Measurements from ENCODE around the gene NUP85.

NUP85 gene

DNA sequence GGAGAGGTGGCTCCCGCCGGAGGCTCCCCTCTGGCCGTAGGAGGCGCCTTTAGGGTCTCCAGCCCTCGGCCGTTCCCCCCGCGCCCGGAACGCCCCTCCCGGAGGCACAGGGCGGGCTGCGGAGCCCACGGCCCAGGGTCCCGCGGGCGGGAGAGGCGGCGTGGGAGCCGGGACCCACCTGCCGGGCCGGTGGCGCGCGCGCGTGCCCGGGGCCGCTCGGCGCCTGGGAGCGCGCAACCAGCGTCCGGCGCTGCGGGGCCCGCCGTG lies 65.4 kb downstream of the NUP85 start, which contains the start of gene MIF4GD:
Gene MIF4GD, minus strand, starts transcription at position 266 of the 267 bp plus-strand sequence. CDS start 1,036 bp downstream, outside the sequence.
- Histone ChIP-seq H3K9me3 (replicated peaks in 1 of 2; ENCODE audit: control insufficient read depth in 2 of 2, insufficient read depth in 1 of 2, low read depth in 1 of 2, low read length in 2 of 2) (no peaks in the 10 kb centered on the region), H3K4me1 (ENCODE audit: control insufficient read depth in 2 of 2, insufficient read depth in 1 of 2, low read depth in 1 of 2, low read length in 2 of 2) (peaks cover 3 to 4% of the 10 kb centered on the region in 2 donors), H2BK15ac (ENCODE audit: low read length) (peak within 1 kb of the TSS; percentile 94), H3K4ac (ENCODE audit: low read length) (peak within 1 kb of the TSS; percentile 76), H2AK5ac (ENCODE audit: low read depth, low read length) (peak within 1 kb of the TSS; percentile 90), H4K91ac (ENCODE audit: low read depth, low read length, poor library complexity) (peak within 1 kb of the TSS; percentile 56), H3K18ac (ENCODE audit: low read length) (peak within 1 kb of the TSS; percentile 99), H2AFZ (ENCODE audit: low read length) (peak within 1 kb of the TSS; percentile 99), H3K79me1 (ENCODE audit: low read depth, low read length) (peaks cover 4% of the 10 kb centered on the region), H2BK12ac (ENCODE audit: low read length) (peak within 1 kb of the TSS; percentile 93), H2BK5ac (ENCODE audit: low read length) (peak within 1 kb of the TSS; percentile 41), H4K8ac (ENCODE audit: low read depth, low read length) (peak within 1 kb of the TSS; percentile 55), H3K14ac (ENCODE audit: low read length) (peak within 1 kb of the TSS; percentile 83), H3K9ac (ENCODE audit: low read depth, low read length, poor library complexity) (peak within 1 kb of the TSS; percentile 94), H3K4me3 (ENCODE audit: low read length in 2 of 2) (peak within 1 kb of the TSS; percentile 95), H3K27ac (replicated peaks; ENCODE audit: low read length) (peak within 1 kb of the TSS; percentile 33), H2BK120ac (ENCODE audit: low read depth, low read length) (no peak within 1 kb of the TSS), H3K23ac (ENCODE audit: low read depth, low read length, poor library complexity) (peak within 1 kb of the TSS; percentile 97), H3K36me3 (replicated peaks in 1 of 2; ENCODE audit: control insufficient read depth in 2 of 2, insufficient read depth in 2 of 2, low read length in 2 of 2) (peaks cover 20 to 41% of the 10 kb centered on the region in 2 donors), H3K4me2 (ENCODE audit: insufficient read depth, low read length, poor library complexity, severe bottlenecking) (peak within 1 kb of the TSS; percentile 97), H3K27me3 (ENCODE audit: control insufficient read depth in 3 of 3, insufficient read depth in 3 of 3, low read depth in 1 of 3, low read length in 3 of 3) (no peaks in the 10 kb centered on the region)
- no peak for DNase-seq (ENCODE audit: low spot score)
- no CpG with 5 or more reads among the region's 39 CpGs for WGBS, 2 donors (ENCODE audit: extremely low coverage in 2 of 2, insufficient read length in 2 of 2, insufficient replicate concordance in 1 of 2)

DNA sequence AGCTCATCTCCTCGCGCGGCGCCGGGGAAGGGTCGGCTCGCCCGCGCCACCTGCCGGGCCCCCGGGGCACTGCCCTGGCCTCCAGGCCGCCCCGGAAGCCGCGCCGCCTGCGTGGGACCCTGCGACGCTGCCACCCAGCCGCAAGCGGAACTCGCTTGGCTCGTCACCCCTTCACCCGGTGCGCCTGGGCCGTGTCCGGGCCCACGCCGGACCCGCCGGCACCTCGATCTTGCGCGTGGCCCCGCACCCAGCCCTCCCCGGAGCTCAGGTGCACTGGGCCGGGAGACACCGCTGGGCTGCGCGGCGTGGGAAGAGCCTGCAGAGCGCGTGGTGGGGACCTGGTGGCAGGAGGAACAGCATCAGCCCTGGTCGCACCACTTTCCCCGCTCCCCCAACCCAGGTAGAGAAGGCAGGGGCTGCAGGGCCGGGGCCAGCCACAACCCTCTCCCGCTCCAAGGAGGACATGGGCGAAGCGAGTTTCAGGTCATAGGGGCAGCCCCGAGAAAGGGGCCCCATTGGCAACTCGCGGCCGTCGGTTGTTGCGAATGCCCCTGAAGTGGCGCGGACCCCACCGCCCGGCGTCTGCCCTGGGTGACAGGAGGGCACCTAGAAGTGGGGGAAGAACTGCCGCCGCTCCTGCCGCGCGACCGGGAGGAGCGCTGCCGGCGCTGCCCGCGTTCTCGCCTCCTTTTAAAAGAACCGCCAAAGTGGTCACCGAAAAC lies 65.9 kb downstream of the NUP85 start:
- H3K23ac ChIP-seq (ENCODE audit: low read depth, low read length, poor library complexity), result peak overlapping the region; percentile 97
- H3K79me1 ChIP-seq (ENCODE audit: low read depth, low read length), result peaks cover 4% of the 10 kb centered on the region
- peak overlapping the region; percentile 83 for H3K14ac ChIP-seq (ENCODE audit: low read length)
- peak overlapping the region; percentile 94 for H3K9ac ChIP-seq (ENCODE audit: low read depth, low read length, poor library complexity)
- H3K27ac ChIP-seq (replicated peaks; ENCODE audit: low read length), result no peak overlapping the region
- peak; percentile 78 for DNase-seq (ENCODE audit: low spot score)
- peak overlapping the region; percentile 99 for H3K18ac ChIP-seq (ENCODE audit: low read length)
- H2BK15ac ChIP-seq (ENCODE audit: low read length), result peak overlapping the region; percentile 94
- H3K4me2 ChIP-seq (ENCODE audit: insufficient read depth, low read length, poor library complexity, severe bottlenecking), result peak overlapping the region; percentile 95
- H2AK5ac ChIP-seq (ENCODE audit: low read depth, low read length), result peak overlapping the region; percentile 90
- no peaks in the 10 kb centered on the region for H3K9me3 ChIP-seq (replicated peaks in 1 of 2; ENCODE audit: control insufficient read depth in 2 of 2, insufficient read depth in 1 of 2, low read depth in 1 of 2, low read length in 2 of 2)
- H2BK5ac ChIP-seq (ENCODE audit: low read length), result peak overlapping the region; percentile 41
- peak overlapping the region; percentile 93 for H2BK12ac ChIP-seq (ENCODE audit: low read length)
- H3K36me3 ChIP-seq (replicated peaks in 1 of 2; ENCODE audit: control insufficient read depth in 2 of 2, insufficient read depth in 2 of 2, low read length in 2 of 2), result peaks cover 17 to 37% of the 10 kb centered on the region in 2 donors
- peak overlapping the region; percentile 55 for H4K8ac ChIP-seq (ENCODE audit: low read depth, low read length)
- H3K4ac ChIP-seq (ENCODE audit: low read length), result peak overlapping the region; percentile 76
- peak overlapping the region; percentile 95 for H3K4me3 ChIP-seq (ENCODE audit: low read length in 2 of 2)
- no peak overlapping the region for H4K91ac ChIP-seq (ENCODE audit: low read depth, low read length, poor library complexity)
- no peak overlapping the region for H2BK120ac ChIP-seq (ENCODE audit: low read depth, low read length)
- peak overlapping the region; percentile 99 for H2AFZ ChIP-seq (ENCODE audit: low read length)
- WGBS, 2 donors (ENCODE audit: extremely low coverage in 2 of 2, insufficient read length in 2 of 2, insufficient replicate concordance in 1 of 2), result no CpG with 5 or more reads among the region's 74 CpGs
- H3K4me1 ChIP-seq (ENCODE audit: control insufficient read depth in 2 of 2, insufficient read depth in 1 of 2, low read depth in 1 of 2, low read length in 2 of 2), result peaks cover 3 to 4% of the 10 kb centered on the region in 2 donors
- H3K27me3 ChIP-seq (ENCODE audit: control insufficient read depth in 3 of 3, insufficient read depth in 3 of 3, low read depth in 1 of 3, low read length in 3 of 3), result no peaks in the 10 kb centered on the region

DNA sequence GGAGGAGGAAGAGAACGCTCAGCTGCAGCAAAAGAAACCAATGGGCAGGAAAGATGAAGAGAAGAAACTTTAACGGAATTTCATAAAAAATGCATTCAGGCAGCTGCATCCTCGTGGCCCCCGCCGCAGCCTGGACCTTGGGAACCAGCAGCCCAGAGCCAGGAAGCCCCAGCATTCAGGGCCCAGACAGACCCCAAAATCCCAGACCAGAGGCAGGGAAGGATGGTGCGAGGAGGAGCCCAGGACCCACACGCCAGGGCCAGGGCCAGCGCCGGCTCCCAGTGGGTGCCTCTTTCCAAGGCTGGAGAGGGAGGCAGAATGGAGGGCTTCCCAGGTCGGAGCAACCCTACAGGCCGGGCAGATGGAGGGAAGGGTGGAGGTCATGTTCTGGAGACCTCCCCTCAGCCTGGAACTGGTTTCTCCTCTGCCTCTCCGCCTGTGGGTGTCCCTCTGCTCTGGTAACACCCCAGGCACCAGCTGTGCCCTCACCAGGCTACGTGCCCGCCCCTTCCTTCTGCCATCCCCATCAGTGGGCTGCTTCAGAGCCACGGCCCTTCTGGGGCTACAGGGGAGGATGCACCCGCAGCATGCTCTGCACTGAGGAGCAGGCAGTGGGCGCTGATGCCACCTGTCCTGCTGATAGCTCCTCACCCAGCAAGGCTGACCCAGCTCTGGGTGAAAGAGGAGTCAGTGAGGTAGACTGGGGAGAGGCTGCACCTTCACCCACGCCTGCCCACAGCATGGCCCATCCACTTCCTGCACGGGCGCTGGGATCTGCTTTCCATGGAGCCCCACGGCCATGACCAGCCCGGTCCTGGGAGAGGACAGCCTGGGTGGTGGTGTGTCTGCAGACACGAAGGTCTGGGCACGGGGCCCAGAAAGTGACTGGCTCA lies 66.7 kb downstream of the NUP85 start:
- H3K4me3 ChIP-seq (ENCODE audit: low read length in 2 of 2), result peak overlapping the region; percentile 95
- peak overlapping the region; percentile 82 for H3K9ac ChIP-seq (ENCODE audit: low read depth, low read length, poor library complexity)
- H2AK5ac ChIP-seq (ENCODE audit: low read depth, low read length), result peak overlapping the region; percentile 90
- no peak for DNase-seq (ENCODE audit: low spot score)
- no CpG with 5 or more reads among the region's 24 CpGs for WGBS, 2 donors (ENCODE audit: extremely low coverage in 2 of 2, insufficient read length in 2 of 2, insufficient replicate concordance in 1 of 2)
- peak overlapping the region; percentile 8 for H3K18ac ChIP-seq (ENCODE audit: low read length)
- no peak overlapping the region for H3K4ac ChIP-seq (ENCODE audit: low read length)
- H3K14ac ChIP-seq (ENCODE audit: low read length), result no peak overlapping the region
- no peak overlapping the region for H2BK120ac ChIP-seq (ENCODE audit: low read depth, low read length)
- no peak overlapping the region for H4K8ac ChIP-seq (ENCODE audit: low read depth, low read length)
- H3K4me1 ChIP-seq (ENCODE audit: control insufficient read depth in 2 of 2, insufficient read depth in 1 of 2, low read depth in 1 of 2, low read length in 2 of 2), result peaks cover 3 to 4% of the 10 kb centered on the region in 2 donors
- no peak overlapping the region for H2BK15ac ChIP-seq (ENCODE audit: low read length)
- H3K9me3 ChIP-seq (replicated peaks in 1 of 2; ENCODE audit: control insufficient read depth in 2 of 2, insufficient read depth in 1 of 2, low read depth in 1 of 2, low read length in 2 of 2), result no peaks in the 10 kb centered on the region
- H3K27me3 ChIP-seq (ENCODE audit: control insufficient read depth in 3 of 3, insufficient read depth in 3 of 3, low read depth in 1 of 3, low read length in 3 of 3), result no peaks in the 10 kb centered on the region
- H2BK12ac ChIP-seq (ENCODE audit: low read length), result no peak overlapping the region
- no peak overlapping the region for H2BK5ac ChIP-seq (ENCODE audit: low read length)
- H3K23ac ChIP-seq (ENCODE audit: low read depth, low read length, poor library complexity), result peak overlapping the region; percentile 60
- H3K79me1 ChIP-seq (ENCODE audit: low read depth, low read length), result peaks cover 4% of the 10 kb centered on the region
- H2AFZ ChIP-seq (ENCODE audit: low read length), result peak overlapping the region; percentile 99
- no peak overlapping the region for H3K27ac ChIP-seq (replicated peaks; ENCODE audit: low read length)
- H3K36me3 ChIP-seq (replicated peaks in 1 of 2; ENCODE audit: control insufficient read depth in 2 of 2, insufficient read depth in 2 of 2, low read length in 2 of 2), result peaks cover 12 to 28% of the 10 kb centered on the region in 2 donors
- no peak overlapping the region for H4K91ac ChIP-seq (ENCODE audit: low read depth, low read length, poor library complexity)
- peak overlapping the region; percentile 95 for H3K4me2 ChIP-seq (ENCODE audit: insufficient read depth, low read length, poor library complexity, severe bottlenecking)

DNA sequence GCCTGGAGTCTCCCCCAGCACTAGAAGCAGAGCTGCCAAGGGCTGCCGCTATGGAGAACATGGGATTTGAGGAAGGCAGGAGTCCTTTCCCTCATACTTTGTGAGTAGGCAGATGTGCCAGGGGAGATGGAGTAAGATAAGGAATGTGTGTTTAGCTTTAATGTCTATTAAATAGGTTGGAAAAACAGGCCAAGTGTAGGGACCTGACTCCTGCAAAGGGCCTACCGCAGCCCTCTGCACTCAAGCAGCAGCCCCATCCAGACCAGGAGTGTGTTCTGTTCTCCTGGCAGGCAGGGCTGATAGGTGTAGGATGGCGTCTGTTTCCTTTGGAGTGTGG lies 67.3 kb downstream of the NUP85 start:
- Histone ChIP-seq H3K18ac (ENCODE audit: low read length) (no peak overlapping the region), H3K9me3 (replicated peaks in 1 of 2; ENCODE audit: control insufficient read depth in 2 of 2, insufficient read depth in 1 of 2, low read depth in 1 of 2, low read length in 2 of 2) (no peaks in the 10 kb centered on the region)
- no CpG with 5 or more reads among the region's 3 CpGs for WGBS, 2 donors (ENCODE audit: extremely low coverage in 2 of 2, insufficient read length in 2 of 2, insufficient replicate concordance in 1 of 2)

More for the DNA sequence above, 67.3 kb downstream of the NUP85 start:
- no peak overlapping the region for H2BK5ac ChIP-seq (ENCODE audit: low read length)
- H3K36me3 ChIP-seq (replicated peaks in 1 of 2; ENCODE audit: control insufficient read depth in 2 of 2, insufficient read depth in 2 of 2, low read length in 2 of 2), result peaks cover 12 to 23% of the 10 kb centered on the region in 2 donors
- peaks cover 4% of the 10 kb centered on the region for H3K79me1 ChIP-seq (ENCODE audit: low read depth, low read length)
- H2BK15ac ChIP-seq (ENCODE audit: low read length), result no peak overlapping the region
- no peaks in the 10 kb centered on the region for H3K27me3 ChIP-seq (ENCODE audit: control insufficient read depth in 3 of 3, insufficient read depth in 3 of 3, low read depth in 1 of 3, low read length in 3 of 3)
- H3K4me3 ChIP-seq (ENCODE audit: low read length in 2 of 2), result peak overlapping the region in 1 of 2 donors; percentile 95
- H2BK120ac ChIP-seq (ENCODE audit: low read depth, low read length), result no peak overlapping the region
- no peak overlapping the region for H3K4me2 ChIP-seq (ENCODE audit: insufficient read depth, low read length, poor library complexity, severe bottlenecking)
- H3K9ac ChIP-seq (ENCODE audit: low read depth, low read length, poor library complexity), result peak overlapping the region; percentile 45
- no peak overlapping the region for H3K23ac ChIP-seq (ENCODE audit: low read depth, low read length, poor library complexity)
- H2AK5ac ChIP-seq (ENCODE audit: low read depth, low read length), result no peak overlapping the region
- no peak overlapping the region for H3K4ac ChIP-seq (ENCODE audit: low read length)
- H2BK12ac ChIP-seq (ENCODE audit: low read length), result no peak overlapping the region
- no peak overlapping the region for H3K27ac ChIP-seq (replicated peaks; ENCODE audit: low read length)
- H3K4me1 ChIP-seq (ENCODE audit: control insufficient read depth in 2 of 2, insufficient read depth in 1 of 2, low read depth in 1 of 2, low read length in 2 of 2), result peaks cover 3 to 4% of the 10 kb centered on the region in 2 donors
- no peak overlapping the region for H3K14ac ChIP-seq (ENCODE audit: low read length)
- H4K91ac ChIP-seq (ENCODE audit: low read depth, low read length, poor library complexity), result no peak overlapping the region
- H2AFZ ChIP-seq (ENCODE audit: low read length), result no peak overlapping the region
- H4K8ac ChIP-seq (ENCODE audit: low read depth, low read length), result no peak overlapping the region
- no peak for DNase-seq (ENCODE audit: low spot score)

All from neuronal stem cell (in vitro differentiated cells).